A549 (cell line): ENCODE results near the gene DOK4. TPM values are rescaled to one million over a fixed set of nuclear protein-coding genes. Genes with fewer than 3 reads are reported as not detected.

Experiments used
- ATAC-seq, 2 experiments: fragments of 200-7000 bp in 1 of 2; fragments of >200 bp in 1 of 2; cut with Nextera tagmentation in 1 of 2; cut with Tn5 transposase in 1 of 2; 3 replicates each; pipeline versions ENCODE4 v1.8.0 to v1.9.1; 2018 to 2020; ENCODE audit warnings: mild to moderate bottlenecking in 1 of 2, moderate library complexity in 1 of 2
- CTCF ChIA-PET: fragments of 300-600 bp; sonication (Branson Sonifier 250); formaldehyde crosslinking; extraction: SDS; loops from one replicate; lab custom pipeline; 2021; ENCODE audit warnings: antibody characterized with exemption, inconsistent platforms; lab: Yijun Ruan, JAX
- POLR2A ChIA-PET: fragments of 350-600 bp; formaldehyde crosslinking; extraction: SDS; loops from one replicate; lab custom pipeline; 2021; ENCODE audit warnings: antibody characterized with exemption, inconsistent platforms; lab: Yijun Ruan, JAX
- DNase-seq, 2 experiments: peaks; one replicate each; pipeline versions ENCODE4 v3.0.0 to v3.0.0-alpha.2; 2011 to 2016; ENCODE audit warnings: low read depth in 1 of 2, low spot score in 1 of 2
- FAIRE-seq: peaks from 2 replicates; lab custom pipeline; 2011; peaks lifted over from hg19 to GRCh38; lab: Jason Lieb, UNC
- H3K27ac ChIP-seq, 2 experiments: fragments of >200 bp; sonication (Bioruptor Twin); formaldehyde crosslinking; 3 replicates each; pipeline ENCODE4 v1.5.1; 2016 to 2017
- H3K4me1 ChIP-seq: fragments of >200 bp; sonication (Bioruptor Twin); formaldehyde crosslinking; 3 replicates; pipeline ENCODE4 v1.6.1; 2016
- H3K4me2 ChIP-seq: fragments of >200 bp; sonication (Bioruptor Twin); formaldehyde crosslinking; 3 replicates; pipeline ENCODE4 v1.6.1; 2016
- H3K4me3 ChIP-seq: fragments of >200 bp; sonication (Bioruptor Twin); formaldehyde crosslinking; 3 replicates; pipeline ENCODE4 v1.5.1; 2016
- H3K9me3 ChIP-seq: fragments of >200 bp; sonication (Bioruptor Twin); formaldehyde crosslinking; 3 replicates; pipeline ENCODE4 v1.6.1; 2016
- CEBPB ChIP-seq, 2 experiments: fragments of >200 bp in 1 of 2; sonication (Bioruptor Twin) in 1 of 2; formaldehyde crosslinking in 1 of 2; IDR thresholded peaks; 2 replicates each; pipeline ENCODE4 v1.6.1; 2012 to 2016
- CHD2 ChIP-seq: fragments of 150-350 bp; IDR thresholded peaks from 2 replicates; pipeline ENCODE4 v1.6.1; 2014; ENCODE audit warnings: low read length; ENCODE audit not compliant: partially characterized antibody
- E2F6 ChIP-seq: IDR thresholded peaks from 2 replicates; pipeline ENCODE4 v1.6.1; 2012; ENCODE audit warnings: low read depth, borderline replicate concordance
- EHMT2 ChIP-seq: fragments of 200-600 bp; sonication (generic); IDR thresholded peaks from 2 replicates; pipeline ENCODE4 v1.6.1; 2016; ENCODE audit warnings: antibody characterized with exemption, low read depth, mild to moderate bottlenecking, moderate library complexity
- ESRRA ChIP-seq: fragments of 150-350 bp; IDR thresholded peaks from 2 replicates; pipeline ENCODE4 v1.6.1; 2014; ENCODE audit warnings: mild to moderate bottlenecking, low read length, borderline replicate concordance
- FOXS1 ChIP-seq: fragments of 250-450 bp; sonication (Bioruptor Pico); IDR thresholded peaks from 2 replicates; pipeline ENCODE4 v1.5.0; 2020; ENCODE audit warnings: mild to moderate bottlenecking, moderate library complexity
- HEYL ChIP-seq: fragments of 250-450 bp; sonication (Bioruptor Pico); IDR thresholded peaks from 2 replicates; pipeline ENCODE4 v1.8.0; 2021; ENCODE audit warnings: mild to moderate bottlenecking, moderate library complexity
- HOXB13 ChIP-seq: fragments of 250-450 bp; sonication (Bioruptor Pico); IDR thresholded peaks from 2 replicates; pipeline ENCODE4 v1.5.0; 2020; ENCODE audit warnings: low read depth, mild to moderate bottlenecking, moderate library complexity
- HOXB5 ChIP-seq: fragments of 250-450 bp; sonication (Bioruptor Pico); IDR thresholded peaks from 2 replicates; pipeline ENCODE4 v1.5.0; 2020; ENCODE audit warnings: mild to moderate bottlenecking, moderate library complexity
- KDM1A ChIP-seq: fragments of 200-600 bp; sonication (generic); IDR thresholded peaks from 2 replicates; pipeline ENCODE4 v1.6.1; 2016; ENCODE audit warnings: low read depth, mild to moderate bottlenecking
- MAZ ChIP-seq: fragments of 150-350 bp; IDR thresholded peaks from 2 replicates; pipeline ENCODE4 v1.6.1; 2014; ENCODE audit warnings: antibody characterized with exemption, low read depth, low read length, borderline replicate concordance
- NR3C1 ChIP-seq: fragments of >200 bp; sonication (Bioruptor Twin); formaldehyde crosslinking; IDR thresholded peaks from 3 replicates; pipeline ENCODE4 v1.6.1; 2017
- POLR2A ChIP-seq: IDR thresholded peaks from 2 replicates; pipeline ENCODE4 v1.6.1; 2012; ENCODE audit warnings: mild to moderate bottlenecking, low read length
- POLR2AphosphoS2 ChIP-seq: conservative IDR thresholded peaks from 2 replicates; pipeline ENCODE4 v1.6.1; 2012; ENCODE audit warnings: low read length, improper control_type of control experiment, inconsistent platforms
- RARB ChIP-seq: fragments of 250-450 bp; sonication (Bioruptor Pico); IDR thresholded peaks from 2 replicates; pipeline ENCODE4 v1.8.0; 2021; ENCODE audit warnings: mild to moderate bottlenecking, moderate library complexity
- REST ChIP-seq: fragments of 200-600 bp; sonication (generic); IDR thresholded peaks from 2 replicates; pipeline ENCODE4 v1.6.1; 2016; ENCODE audit warnings: antibody characterized with exemption, mild to moderate bottlenecking, moderate library complexity
- RNF2 ChIP-seq: fragments of 200-600 bp; sonication (generic); IDR thresholded peaks from 2 replicates; pipeline ENCODE4 v1.6.1; 2016; ENCODE audit warnings: low read depth, mild to moderate bottlenecking, antibody characterized with exemption, moderate library complexity, borderline replicate concordance
- SREBF2 ChIP-seq: fragments of 450-650 bp; IDR thresholded peaks from 2 replicates; pipeline ENCODE4 v1.6.1; 2014; ENCODE audit warnings: mild to moderate bottlenecking, moderate library complexity
- TP53 ChIP-seq: fragments of 250-450 bp; sonication (Bioruptor Pico); IDR thresholded peaks from 2 replicates; pipeline ENCODE4 v1.5.0; 2021; ENCODE audit warnings: mild to moderate bottlenecking, moderate library complexity
- ZNF302 ChIP-seq: fragments of 250-450 bp; sonication (Bioruptor Pico); IDR thresholded peaks from 2 replicates; pipeline ENCODE4 v1.9.0; 2021; ENCODE audit warnings: inconsistent platforms, mild to moderate bottlenecking, moderate library complexity
- ZSCAN20 ChIP-seq: fragments of 250-450 bp; sonication (Bioruptor Pico); IDR thresholded peaks from 2 replicates; pipeline ENCODE4 v1.8.0; 2022; ENCODE audit warnings: mild to moderate bottlenecking, moderate library complexity
- WGBS: methylation state at CpG from one replicate; pipeline ENCODE4 v1.1.6; 2017; ENCODE audit errors: missing lambda C conversion rate; 5-methylcytosine and 5-hydroxymethylcytosine counted together
- polyA plus RNA-seq, 4 experiments: library from polyadenylated mRNA; depleted of rRNA in 3 of 4; stranded (reverse); fragments of >200 nt; fragmentation: RNase III in 1 of 4; extraction: RNeasy Plus Mini Kit Qiagen cat#74134 plus additional on column Dnase treatment in 1 of 4; gene quantifications; 2 replicates in 3 of 4; 3 replicates in 1 of 4; pipeline ENCODE4 v1.2.3, GENCODE V29; 2011 to 2017

DOK4 gene
- polyA plus RNA-seq, 2 of the 4 experiments (the other 2 are of a cell fraction): 70.3 to 85.4 TPM

GRCh38 chr16:57509231-57509923, 23.1 kb upstream of the DOK4 start:
- DNase-seq (no peak), FAIRE-seq (no peak), ATAC-seq (0 out of 6 replicates have a peak, but pooled peaks of 1 of the 2 experiments have one; percentile 19)
- Histone ChIP-seq H3K4me1 (peaks cover 11% of the 10 kb centered on the region), H3K9me3 (no peaks in the 10 kb centered on the region), H3K4me3 (no peak overlapping the region), H3K4me2 (no peak overlapping the region), H3K27ac (peak overlapping the region in 1 of 2 experiments; percentile 8; a peak in 2 of 6 replicates)
- no peak for TF ChIP-seq HEYL
- TF ChIP-seq RNF2: no peak
- TF ChIP-seq POLR2A: no peak
- TF ChIP-seq HOXB13 (CRISPR knock-in tag): no peak
- TF ChIP-seq CHD2: no peak
- no peak for TF ChIP-seq RARB (CRISPR knock-in tag)
- TF ChIP-seq ESRRA: no peak
- no peak for TF ChIP-seq MAZ
- TF ChIP-seq POLR2AphosphoS2: no peak
- TF ChIP-seq KDM1A: no peak
- no peak for TF ChIP-seq REST
- TF ChIP-seq HOXB5 (CRISPR knock-in tag): no peak
- CTCF ChIA-PET: interaction anchor here (0.9 to 22.0 kb wide), 7 partner anchors 9 to 209 kb away, joined by 3 to 194 read pairs (median 4); no protein-coding TSS in a partner anchor
- POLR2A ChIA-PET: no interaction called here
- 80% methylated on average over 12 of the region's 12 CpGs for WGBS

GRCh38 chr16:57508035-57508425, 21.7 kb upstream of the DOK4 start:
- WGBS: 100% methylated on average over 1 of the region's 3 CpGs
- H3K27ac ChIP-seq: peak overlapping the region in 1 of 2 experiments; percentile 54; a peak in 1 of 6 replicates
- POLR2A ChIA-PET: no interaction called here

More at GRCh38 chr16:57508035-57508425, 21.7 kb upstream of the DOK4 start:
- ATAC-seq (peak in 1 of 2 experiments; percentile 15; a peak in 2 of 6 replicates), FAIRE-seq (no peak), DNase-seq (no peak)
- no peaks in the 10 kb centered on the region for H3K9me3 ChIP-seq
- no peak overlapping the region for H3K4me3 ChIP-seq
- no peak for TF ChIP-seq FOXS1 (CRISPR knock-in tag)
- TF ChIP-seq SREBF2: no peak
- no peak for TF ChIP-seq E2F6
- TF ChIP-seq EHMT2: no peak
- no peak for TF ChIP-seq NR3C1
- TF ChIP-seq TP53 (CRISPR knock-in tag): no peak
- no peak for TF ChIP-seq ZNF302 (CRISPR knock-in tag)
- no peak for TF ChIP-seq CEBPB (IDR thresholded peaks at IDR 0.05)
- no peak for TF ChIP-seq ZSCAN20
- no peak for TF ChIP-seq POLR2AphosphoS2
- H3K4me1 ChIP-seq: peaks cover 3% of the 10 kb centered on the region
- CTCF ChIA-PET: interaction anchor here (1.1 to 22.0 kb wide), 3 partner anchors 14 to 90 kb away, joined by 3 to 194 read pairs (median 23); no protein-coding TSS in a partner anchor
- H3K4me2 ChIP-seq: no peak overlapping the region
